GM04503 (cell line): ENCODE data around the gene LPCAT4.

Experiments
- DNase-seq: peaks from one replicate; pipeline ENCODE4 v3.0.0-alpha.2; 2012; ENCODE audit warnings: low read depth

LPCAT4 gene

GRCh38 chr15:34336991-34337556, 29.9 kb downstream of the LPCAT4 start:
- no peak for DNase-seq

GRCh38 chr15:34336231-34336990, 30.6 kb downstream of the LPCAT4 start:
- no peak for DNase-seq

GRCh38 chr15:34335176-34336032, 31.6 kb downstream of the LPCAT4 start:
- DNase-seq: no peak

- no peak for DNase-seq
These were observed 32.3 kb downstream of the LPCAT4 start for GRCh38 chr15:34334672-34335071.

GRCh38 chr15:34332553-34333120, 34.4 kb downstream of the LPCAT4 start:
- no peak for DNase-seq

GRCh38 chr15:34331809-34332208, 35.2 kb downstream of the LPCAT4 start:
- no peak for DNase-seq

GRCh38 chr15:34330279-34330678, 36.7 kb downstream of the LPCAT4 start:
- DNase-seq: no peak

- no peak for DNase-seq
These were observed 38.0 kb downstream of the LPCAT4 start for GRCh38 chr15:34329006-34329405.

- no peak for DNase-seq
These were observed 39.1 kb downstream of the LPCAT4 start for GRCh38 chr15:34327906-34328305.

GRCh38 chr15:34325368-34325767, 41.6 kb downstream of the LPCAT4 start:
- no peak for DNase-seq

GRCh38 chr15:34324933-34325332, 42.1 kb downstream of the LPCAT4 start:
- no peak for DNase-seq

GRCh38 chr15:34323217-34323616, 43.8 kb downstream of the LPCAT4 start:
- DNase-seq: no peak

GRCh38 chr15:34318277-34319079, 48.5 kb downstream of the LPCAT4 start:
- DNase-seq: no peak

GRCh38 chr15:34314491-34315490, 52.2 kb downstream of the LPCAT4 start:
- DNase-seq: no peak

- no peak for DNase-seq
These were observed 55.4 kb downstream of the LPCAT4 start for GRCh38 chr15:34311563-34311962.
